HepG2 (cell line): ENCODE measurements around the gene TRPT1. TPM values are rescaled to one million over a fixed set of nuclear protein-coding genes. Genes with fewer than 3 reads are reported as not detected.
A peak's percentile ranks its signal among the peaks of the same experiment; 100 is the strongest.

Experiments
- ADNP ChIP-seq: sonication (generic); formaldehyde crosslinking; IDR thresholded peaks from 2 replicates; pipeline ENCODE4 v1.4.0; 2020; ENCODE audit warnings: missing genetic modification reagents
- BRD4 ChIP-seq: sonication (generic); formaldehyde crosslinking; IDR thresholded peaks from 2 replicates; pipeline ENCODE4 v1.4.0; 2020; ENCODE audit warnings: missing genetic modification reagents
- ETV5 ChIP-seq: IDR thresholded peaks from 2 replicates; pipeline ENCODE4 v1.6.1; 2018; ENCODE audit warnings: missing biosample characterization, missing genetic modification reagents, inconsistent platforms, borderline replicate concordance
- FOXA1 ChIP-seq, 2 experiments: fragments of 450-650 bp in 1 of 2; sonication (generic) in 1 of 2; formaldehyde crosslinking in 1 of 2; IDR thresholded peaks; 2 replicates each; pipeline versions ENCODE4 v1.4.0 to v1.6.1; 2016 to 2020; ENCODE audit warnings: missing genetic modification reagents in 1 of 2
- HNRNPL ChIP-seq: fragments of 200-400 bp; formaldehyde crosslinking; IDR thresholded peaks from 2 replicates; pipeline ENCODE4 v1.6.1; 2017; ENCODE audit warnings: mild to moderate bottlenecking, low read depth, low read length
- MAFF ChIP-seq: IDR thresholded peaks from 2 replicates; pipeline ENCODE4 v1.6.1; 2011; ENCODE audit warnings: low read depth, low read length, improper control_type of control experiment
- NCOA1 ChIP-seq: sonication (generic); formaldehyde crosslinking; IDR thresholded peaks from 2 replicates; pipeline ENCODE4 v1.9.0; 2021; ENCODE audit warnings: missing genetic modification reagents
- NR2F6 ChIP-seq, 2 experiments: IDR thresholded peaks; 2 replicates each; pipeline ENCODE4 v1.6.1; 2016; ENCODE audit warnings: antibody characterized with exemption in 1 of 2, mild to moderate bottlenecking in 1 of 2
- PITX1 ChIP-seq: sonication (generic); formaldehyde crosslinking; IDR thresholded peaks from 2 replicates; pipeline ENCODE4 v1.5.1; 2020; ENCODE audit warnings: mild to moderate bottlenecking, missing genetic modification reagents
- POLR2A ChIP-seq, 2 experiments: IDR thresholded peaks; 2 replicates each; pipeline ENCODE4 v1.6.1; 2011; ENCODE audit warnings: low read depth in 2 of 2, low read length in 2 of 2, mild to moderate bottlenecking in 1 of 2, moderate library complexity in 1 of 2; ENCODE audit not compliant: insufficient read depth in 1 of 2
- RFX1 ChIP-seq: fragments of 450-650 bp; IDR thresholded peaks from 2 replicates; pipeline ENCODE4 v1.6.1; 2017
- SCMH1 ChIP-seq: sonication (generic); formaldehyde crosslinking; IDR thresholded peaks from 2 replicates; pipeline ENCODE4 v1.9.0; 2021; ENCODE audit warnings: missing genetic modification reagents, mild to moderate bottlenecking, borderline replicate concordance
- SOX5 ChIP-seq: IDR thresholded peaks from 2 replicates; pipeline ENCODE4 v1.6.1; 2016; ENCODE audit warnings: borderline replicate concordance
- SP140L ChIP-seq: sonication (generic); formaldehyde crosslinking; IDR thresholded peaks from 2 replicates; pipeline ENCODE4 v1.4.0; 2020; ENCODE audit warnings: missing genetic modification reagents, borderline replicate concordance
- TBX2 ChIP-seq: sonication (generic); formaldehyde crosslinking; IDR thresholded peaks from 2 replicates; pipeline ENCODE4 v1.5.0; 2020; ENCODE audit warnings: missing genetic modification reagents, mild to moderate bottlenecking, borderline replicate concordance
- ZIK1 ChIP-seq: sonication (generic); formaldehyde crosslinking; IDR thresholded peaks from 2 replicates; pipeline ENCODE4 v1.5.0; 2020; ENCODE audit warnings: mild to moderate bottlenecking, low read depth, missing genetic modification reagents, borderline replicate concordance
- ZMAT3 ChIP-seq: sonication (generic); formaldehyde crosslinking; conservative IDR thresholded peaks from 2 replicates; pipeline ENCODE4 v1.7.0; 2021; ENCODE audit warnings: missing genetic modification reagents
- ZMYM2 ChIP-seq: sonication (generic); formaldehyde crosslinking; IDR thresholded peaks from 2 replicates; pipeline ENCODE4 v1.8.0; 2022; ENCODE audit warnings: mild to moderate bottlenecking, missing genetic modification reagents
- ZNF549 ChIP-seq: sonication (generic); formaldehyde crosslinking; IDR thresholded peaks from 2 replicates; pipeline ENCODE4 v1.5.0; 2020; ENCODE audit warnings: missing genetic modification reagents
- ZNF558 ChIP-seq: sonication (generic); formaldehyde crosslinking; IDR thresholded peaks from 2 replicates; pipeline ENCODE4 v1.9.0; 2022; ENCODE audit warnings: mild to moderate bottlenecking, missing genetic modification reagents, borderline replicate concordance
- ZNF567 ChIP-seq: sonication (generic); formaldehyde crosslinking; IDR thresholded peaks from 2 replicates; pipeline ENCODE4 v1.8.1; 2023; ENCODE audit warnings: mild to moderate bottlenecking, missing genetic modification reagents, borderline replicate concordance
- ZNF672 ChIP-seq: sonication (generic); formaldehyde crosslinking; IDR thresholded peaks from 2 replicates; pipeline ENCODE4 v1.8.1; 2022; ENCODE audit warnings: missing genetic modification reagents
- ZNF703 ChIP-seq: sonication (generic); formaldehyde crosslinking; IDR thresholded peaks from 2 replicates; pipeline ENCODE4 v1.5.1; 2020; ENCODE audit warnings: missing genetic modification reagents, mild to moderate bottlenecking, moderate library complexity, borderline replicate concordance
- ZNF775 ChIP-seq: sonication (generic); formaldehyde crosslinking; IDR thresholded peaks from 2 replicates; pipeline ENCODE4 v1.4.0; 2020; ENCODE audit warnings: missing genetic modification reagents, mild to moderate bottlenecking, moderate library complexity, borderline replicate concordance
- polyA plus RNA-seq, 8 experiments: library from polyadenylated mRNA; depleted of rRNA in 3 of 8; stranded (reverse) in 7 of 8; unstranded in 1 of 8; fragments of >200 nt; fragmentation: Illumina TruSeq in 4 of 8; extraction: Trizol in 4 of 8; gene quantifications; 2 replicates each; pipeline versions ENCODE4 v1.2.1 to v1.2.3, GENCODE V29; 2011 to 2016; ENCODE audit warnings: low read depth in 4 of 8, missing spikeins in 1 of 8, mixed read lengths in 1 of 8; ENCODE audit not compliant: insufficient read depth in 1 of 8
- total RNA-seq, 5 experiments: library from RNA; depleted of rRNA; stranded (reverse); fragments of >200 nt; fragmentation: Illumina TruSeq; extraction: Trizol; gene quantifications; 2 replicates each; pipeline ENCODE4 v1.2.3, GENCODE V29; 2016; ENCODE audit warnings: low read depth in 1 of 5
- TF ChIP-seq, protein P1 (sequence below): sonication (generic); formaldehyde crosslinking; IDR thresholded peaks from 2 replicates; pipeline ENCODE4 v1.4.0; 2020; ENCODE audit warnings: missing genetic modification reagents, borderline replicate concordance
- TF ChIP-seq, protein P2 (sequence below): IDR thresholded peaks from 2 replicates; pipeline ENCODE4 v1.6.1; 2012; ENCODE audit warnings: inconsistent platforms

The TRPT1 gene
- total and polyA plus RNA-seq, 2 of the 13 experiments (the other 11 are each of a cell fraction or from before 2014, with no cell fraction given): 24.8 to 40.7 TPM

- TF ChIP-seq, protein P1, sequence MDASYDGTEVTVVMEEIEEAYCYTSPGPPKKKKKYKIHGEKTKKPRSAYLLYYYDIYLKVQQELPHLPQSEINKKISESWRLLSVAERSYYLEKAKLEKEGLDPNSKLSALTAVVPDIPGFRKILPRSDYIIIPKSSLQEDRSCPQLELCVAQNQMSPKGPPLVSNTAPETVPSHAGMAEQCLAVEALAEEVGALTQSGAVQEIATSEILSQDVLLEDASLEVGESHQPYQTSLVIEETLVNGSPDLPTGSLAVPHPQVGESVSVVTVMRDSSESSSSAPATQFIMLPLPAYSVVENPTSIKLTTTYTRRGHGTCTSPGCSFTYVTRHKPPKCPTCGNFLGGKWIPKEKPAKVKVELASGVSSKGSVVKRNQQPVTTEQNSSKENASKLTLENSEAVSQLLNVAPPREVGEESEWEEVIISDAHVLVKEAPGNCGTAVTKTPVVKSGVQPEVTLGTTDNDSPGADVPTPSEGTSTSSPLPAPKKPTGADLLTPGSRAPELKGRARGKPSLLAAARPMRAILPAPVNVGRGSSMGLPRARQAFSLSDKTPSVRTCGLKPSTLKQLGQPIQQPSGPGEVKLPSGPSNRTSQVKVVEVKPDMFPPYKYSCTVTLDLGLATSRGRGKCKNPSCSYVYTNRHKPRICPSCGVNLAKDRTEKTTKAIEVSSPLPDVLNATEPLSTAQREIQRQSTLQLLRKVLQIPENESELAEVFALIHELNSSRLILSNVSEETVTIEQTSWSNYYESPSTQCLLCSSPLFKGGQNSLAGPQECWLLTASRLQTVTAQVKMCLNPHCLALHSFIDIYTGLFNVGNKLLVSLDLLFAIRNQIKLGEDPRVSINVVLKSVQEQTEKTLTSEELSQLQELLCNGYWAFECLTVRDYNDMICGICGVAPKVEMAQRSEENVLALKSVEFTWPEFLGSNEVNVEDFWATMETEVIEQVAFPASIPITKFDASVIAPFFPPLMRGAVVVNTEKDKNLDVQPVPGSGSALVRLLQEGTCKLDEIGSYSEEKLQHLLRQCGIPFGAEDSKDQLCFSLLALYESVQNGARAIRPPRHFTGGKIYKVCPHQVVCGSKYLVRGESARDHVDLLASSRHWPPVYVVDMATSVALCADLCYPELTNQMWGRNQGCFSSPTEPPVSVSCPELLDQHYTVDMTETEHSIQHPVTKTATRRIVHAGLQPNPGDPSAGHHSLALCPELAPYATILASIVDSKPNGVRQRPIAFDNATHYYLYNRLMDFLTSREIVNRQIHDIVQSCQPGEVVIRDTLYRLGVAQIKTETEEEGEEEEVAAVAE (CRISPR knock-in tag): no peak
- TF ChIP-seq ZNF672: no peak
- TF ChIP-seq SP140L (CRISPR knock-in tag): no peak
- TF ChIP-seq NR2F6 (IDR thresholded peaks at IDR 0.05): no peak
- TF ChIP-seq NR2F6 (CRISPR knock-in tag; IDR thresholded peaks at IDR 0.05): peak; percentile 32; the same call in 1 of the 2 replicates
- no peak for TF ChIP-seq ZNF775 (CRISPR knock-in tag)
- TF ChIP-seq ZMAT3 (CRISPR knock-in tag): peak; percentile 49
- peak; percentile 61; the same call in 1 of the 2 replicates for TF ChIP-seq ZNF558 (CRISPR knock-in tag)
- TF ChIP-seq POLR2A (IDR thresholded peaks at IDR 0.05; ENCODE audit: insufficient read depth in 1 of 2, low read depth in 2 of 2, low read length in 2 of 2): peak in 1 of 2 experiments; percentile 9; a peak in 1 of 4 replicates
- peak; percentile 10; the same call in 1 of the 2 replicates for TF ChIP-seq SOX5
- no peak for TF ChIP-seq ZNF567 (CRISPR knock-in tag)
- peak; percentile 93 for TF ChIP-seq ETV5
- TF ChIP-seq TBX2: peak; percentile 58
- TF ChIP-seq ZNF703 (CRISPR knock-in tag): peak; percentile 66; the same call in 1 of the 2 replicates
- no peak for TF ChIP-seq HNRNPL
- peak; percentile 65; the same call in 1 of the 2 replicates for TF ChIP-seq ZNF549
- TF ChIP-seq ZMYM2 (CRISPR knock-in tag): no peak
- no peak for TF ChIP-seq FOXA1 (IDR thresholded peaks at IDR 0.05)
- peak; percentile 45; the same call in 1 of the 2 replicates for TF ChIP-seq FOXA1 (CRISPR knock-in tag; IDR thresholded peaks at IDR 0.05)
- no peak for TF ChIP-seq RFX1
- no peak for TF ChIP-seq ADNP (CRISPR knock-in tag)
- peak; percentile 27; the same call in 1 of the 2 replicates for TF ChIP-seq ZIK1 (CRISPR knock-in tag)
- TF ChIP-seq NCOA1 (CRISPR knock-in tag): peak; percentile 45; the same call in 1 of the 2 replicates
- TF ChIP-seq PITX1 (CRISPR knock-in tag): no peak
- no peak for TF ChIP-seq MAFF
- TF ChIP-seq BRD4 (CRISPR knock-in tag): no peak
- TF ChIP-seq, protein P2, sequence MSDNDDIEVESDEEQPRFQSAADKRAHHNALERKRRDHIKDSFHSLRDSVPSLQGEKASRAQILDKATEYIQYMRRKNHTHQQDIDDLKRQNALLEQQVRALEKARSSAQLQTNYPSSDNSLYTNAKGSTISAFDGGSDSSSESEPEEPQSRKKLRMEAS: peak; percentile 64
- TF ChIP-seq SCMH1: no peak
Measured at GRCh38 chr11:64225608-64226506, at the start of gene TRPT1, which contains the start of gene NUDT22 (continued).
